DMS53 treated with DMSO at 0.1 percent for 48 hours (cell line): Measurements from ENCODE around the gene COX15.
"Not testable (repeated sequence)": the region's sequence is repeated elsewhere in the genome, so short reads cannot be mapped to it uniquely, and the experiment has no call there.

Experiments used
- DNase-seq: peaks from one replicate; lab custom pipeline; 2025; ENCODE audit not compliant: unreplicated experiment; lab: John Stamatoyannopoulos, UW

Gene COX15

DNA sequence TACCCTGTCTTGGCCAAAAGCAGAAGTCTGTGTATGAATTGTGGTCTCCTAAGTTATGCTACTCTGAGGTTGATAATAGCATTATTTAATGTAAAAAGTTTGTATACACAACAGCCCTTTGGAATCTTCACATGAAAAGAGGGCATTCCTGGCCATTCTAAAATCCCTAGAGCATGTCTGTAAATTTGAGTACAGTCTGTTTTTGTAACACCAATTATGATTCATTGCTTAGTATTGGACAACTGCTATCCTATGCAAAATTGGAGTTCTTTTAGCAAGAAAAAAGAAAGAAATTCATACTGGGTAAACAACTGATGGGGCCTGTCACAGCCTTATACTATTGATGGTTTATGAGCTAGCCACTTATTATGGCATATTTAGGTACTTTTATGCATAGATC, 10.3 kb upstream of the COX15 start:
- DNase-seq = no peak

DNA sequence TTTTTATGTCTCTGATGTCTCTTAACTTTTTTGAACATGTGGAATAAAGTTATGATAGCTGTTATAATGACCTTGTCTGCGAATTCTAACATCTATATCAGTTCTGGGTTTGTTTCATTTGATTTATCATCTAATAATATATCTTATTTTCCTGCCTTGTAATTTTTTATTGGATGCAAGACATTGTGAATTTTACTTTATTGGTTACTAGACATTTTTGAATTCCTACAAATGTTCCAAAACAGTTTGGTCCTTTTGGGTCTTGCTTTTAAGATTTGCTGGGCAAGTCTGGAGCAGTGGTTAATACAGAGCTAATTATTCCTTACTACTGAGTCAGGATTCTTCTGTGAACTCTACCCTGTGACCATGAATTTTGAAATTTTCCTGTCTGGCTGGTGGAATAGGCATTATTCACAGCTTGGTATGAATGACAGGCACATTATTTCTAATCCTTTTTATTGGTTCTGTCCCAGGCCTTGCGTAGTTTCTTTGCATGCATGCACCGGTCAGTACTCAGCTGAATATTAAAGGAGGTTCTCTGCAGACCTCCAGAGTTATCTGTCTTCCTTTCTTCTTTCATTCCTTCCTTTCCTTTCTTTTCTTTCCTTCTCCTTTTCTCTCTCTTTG, 9.1 kb upstream of the COX15 start:
- DNase-seq = no peak

DNA sequence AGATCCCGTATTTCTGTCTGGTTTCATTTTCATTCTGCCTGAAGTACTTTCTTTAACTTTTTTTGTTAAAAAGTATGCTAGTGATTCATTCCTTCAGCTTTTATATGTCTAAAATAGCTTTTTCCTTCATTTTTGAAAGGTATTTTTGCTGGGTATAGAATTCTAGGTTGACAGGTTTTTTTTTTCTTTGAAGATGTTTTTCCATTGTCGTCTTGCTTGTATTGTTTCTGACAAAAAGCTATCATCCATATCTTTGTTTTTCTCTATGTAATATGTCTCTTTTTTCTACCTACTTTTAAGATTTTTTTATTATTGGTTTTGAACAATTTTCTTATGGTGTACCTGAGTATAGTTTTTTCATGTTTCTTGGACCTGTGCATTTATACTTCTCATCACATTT, 8.3 kb upstream of the COX15 start:
- DNase-seq = no peak

DNA sequence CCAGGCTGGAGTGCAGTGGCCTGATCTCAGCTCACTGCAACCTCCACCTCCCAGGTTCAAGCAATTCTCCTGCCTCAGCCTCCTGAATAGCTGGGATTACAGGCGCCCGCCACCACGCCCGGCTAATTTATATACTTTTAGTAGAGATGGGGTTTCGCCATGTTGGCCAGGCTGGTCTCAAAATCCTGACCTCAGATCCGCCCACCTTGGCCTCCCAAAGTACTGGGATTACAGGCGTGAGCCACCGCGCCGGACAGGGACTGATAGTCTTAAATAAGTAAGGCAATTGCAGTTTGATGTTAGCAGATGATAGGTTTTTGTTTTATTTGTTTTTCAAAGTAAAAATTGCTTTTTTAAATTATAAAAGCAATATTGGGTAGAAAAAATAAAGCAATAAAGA, 2.2 kb upstream of the COX15 start:
- not testable (repeated sequence) for DNase-seq

DNA sequence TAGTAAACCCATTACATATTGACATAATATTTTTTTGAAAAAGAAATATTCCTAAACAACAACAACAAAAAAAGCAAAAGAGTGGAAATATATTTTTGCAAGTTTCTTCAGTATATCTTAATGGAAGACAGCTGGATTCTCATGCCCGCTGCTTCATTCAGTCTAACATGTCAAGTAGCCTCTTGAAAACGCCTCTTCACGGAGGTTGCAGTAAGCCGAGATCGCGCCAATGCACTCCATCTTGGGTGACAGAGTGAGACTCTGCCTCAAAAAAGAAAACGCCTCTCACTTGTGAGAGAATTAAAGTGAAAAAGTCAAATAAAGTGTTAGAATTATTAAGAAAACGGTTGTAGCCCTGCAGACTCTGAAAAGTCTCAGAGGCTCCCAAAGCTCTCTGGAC, 1.4 kb upstream of the COX15 start:
- DNase-seq = no peak

DNA sequence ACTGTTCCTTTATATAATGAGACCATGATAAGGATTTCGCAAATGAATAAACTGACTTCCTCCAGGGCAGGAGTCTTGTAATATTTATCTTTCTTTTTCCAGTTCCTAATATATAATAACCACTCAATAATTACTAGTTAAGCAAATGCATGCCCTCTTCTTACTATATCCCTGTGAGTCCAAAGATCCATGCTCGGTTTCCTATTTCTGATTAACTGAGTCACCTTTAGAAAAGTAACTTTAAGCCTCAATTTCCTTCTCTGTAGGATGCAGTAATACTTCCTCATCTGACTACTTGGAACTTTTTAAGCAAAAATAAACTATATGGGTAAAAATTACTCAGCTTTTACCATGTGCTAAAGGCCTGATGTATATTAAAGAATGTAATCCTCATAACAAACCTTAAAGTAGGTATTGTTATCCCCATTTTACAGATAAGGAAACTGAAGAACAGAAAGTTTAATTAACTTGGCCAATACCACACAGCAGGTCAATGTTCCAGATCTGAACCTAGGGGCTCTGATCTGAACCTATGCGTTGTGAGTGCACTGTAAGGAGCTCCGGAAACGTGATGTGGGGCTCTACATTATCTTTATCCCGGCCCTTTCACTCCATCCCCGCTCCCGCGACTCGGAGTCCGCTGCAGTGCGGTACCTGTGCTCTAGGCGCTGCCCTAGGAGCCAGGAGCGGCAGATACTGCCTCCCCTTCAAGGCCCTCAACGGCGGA, 458 bp downstream of the COX15 start:
- no peak for DNase-seq

DNA sequence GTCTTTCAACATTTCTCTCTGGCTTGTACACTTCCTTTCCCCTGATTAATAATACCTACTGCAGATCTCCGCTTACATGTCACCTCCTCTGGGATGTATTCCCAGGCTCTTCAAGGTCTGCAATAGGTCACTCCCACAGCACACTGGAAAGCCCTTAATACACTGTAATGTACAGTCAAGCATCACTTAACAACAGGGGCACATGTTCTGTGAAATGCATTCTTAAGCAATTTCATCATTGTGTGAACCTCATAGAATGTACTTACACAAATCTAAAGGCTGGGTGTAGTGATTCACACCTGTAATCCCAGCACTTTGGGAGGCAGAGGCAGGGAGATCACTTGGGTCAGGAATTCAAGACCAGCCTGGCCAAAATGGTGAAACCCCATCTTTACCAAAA, 1.9 kb downstream of the COX15 start:
- DNase-seq = no peak

DNA sequence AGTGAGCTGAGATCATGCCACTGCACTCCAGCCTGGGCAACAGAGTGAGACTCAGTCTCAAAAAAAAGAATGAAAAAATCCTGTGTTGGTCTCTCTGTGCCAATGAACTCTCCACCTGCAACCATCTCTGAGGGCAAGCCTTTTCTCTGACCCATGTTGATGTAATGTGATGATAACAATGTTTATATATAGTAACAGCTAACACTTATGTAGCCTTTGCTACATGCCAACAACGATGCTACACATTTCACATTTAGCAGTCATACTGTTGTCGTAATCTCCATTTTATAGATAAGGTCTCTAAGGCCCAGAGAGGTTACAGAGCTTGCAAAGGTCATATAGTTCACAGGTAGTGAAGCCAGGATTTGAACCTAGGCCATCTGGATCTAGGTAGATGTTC, 11.5 kb downstream of the COX15 start:
- DNase-seq = no peak

DNA sequence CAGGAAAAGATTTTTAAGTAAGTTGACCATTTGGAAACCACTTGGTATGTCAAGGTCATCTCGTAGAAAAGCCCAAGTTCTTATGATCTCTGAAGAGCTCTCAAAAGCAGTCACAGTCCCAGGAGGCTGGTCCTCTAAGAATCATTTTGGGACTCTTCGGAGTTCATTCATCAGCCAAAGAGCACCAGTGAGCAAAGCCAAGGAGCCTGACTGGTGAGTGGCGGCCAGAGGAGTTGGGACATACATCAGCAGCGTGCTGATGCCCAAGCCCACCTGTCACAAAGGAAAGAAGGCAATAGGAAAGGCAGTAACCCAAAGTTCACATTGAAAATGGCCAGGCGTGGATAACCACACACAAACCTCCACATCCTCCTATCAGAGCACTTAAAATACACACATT, 17.5 kb downstream of the COX15 start:
- DNase-seq = no peak

DNA sequence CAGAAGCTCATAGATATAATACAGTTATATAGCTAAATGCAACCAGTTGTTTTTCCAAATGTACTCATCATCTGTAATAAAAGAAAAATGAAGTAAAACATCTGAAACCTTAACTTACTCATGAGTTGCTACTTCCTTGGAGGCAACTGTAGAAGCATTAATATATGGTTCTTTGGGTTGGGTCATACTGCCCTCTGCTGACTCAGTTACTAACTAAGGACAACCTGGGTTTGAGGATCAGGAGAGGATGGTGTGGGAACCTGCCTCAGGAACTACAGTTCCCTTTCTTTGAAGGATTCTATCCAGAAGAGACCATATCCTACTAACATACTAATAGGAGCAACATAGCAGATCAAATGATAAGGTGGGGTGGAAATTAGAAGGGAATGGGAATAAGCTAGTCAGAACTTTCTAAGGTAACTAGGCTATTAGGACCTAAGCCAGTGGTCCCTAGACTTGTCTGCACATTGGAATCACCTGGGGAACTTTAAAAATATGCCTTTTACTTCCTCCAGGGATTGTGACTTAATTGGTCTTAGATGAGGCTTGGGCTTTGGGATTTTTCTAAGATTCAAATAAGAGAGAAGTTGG, 20.7 kb downstream of the COX15 start:
- DNase-seq = peak; percentile 45

DNA sequence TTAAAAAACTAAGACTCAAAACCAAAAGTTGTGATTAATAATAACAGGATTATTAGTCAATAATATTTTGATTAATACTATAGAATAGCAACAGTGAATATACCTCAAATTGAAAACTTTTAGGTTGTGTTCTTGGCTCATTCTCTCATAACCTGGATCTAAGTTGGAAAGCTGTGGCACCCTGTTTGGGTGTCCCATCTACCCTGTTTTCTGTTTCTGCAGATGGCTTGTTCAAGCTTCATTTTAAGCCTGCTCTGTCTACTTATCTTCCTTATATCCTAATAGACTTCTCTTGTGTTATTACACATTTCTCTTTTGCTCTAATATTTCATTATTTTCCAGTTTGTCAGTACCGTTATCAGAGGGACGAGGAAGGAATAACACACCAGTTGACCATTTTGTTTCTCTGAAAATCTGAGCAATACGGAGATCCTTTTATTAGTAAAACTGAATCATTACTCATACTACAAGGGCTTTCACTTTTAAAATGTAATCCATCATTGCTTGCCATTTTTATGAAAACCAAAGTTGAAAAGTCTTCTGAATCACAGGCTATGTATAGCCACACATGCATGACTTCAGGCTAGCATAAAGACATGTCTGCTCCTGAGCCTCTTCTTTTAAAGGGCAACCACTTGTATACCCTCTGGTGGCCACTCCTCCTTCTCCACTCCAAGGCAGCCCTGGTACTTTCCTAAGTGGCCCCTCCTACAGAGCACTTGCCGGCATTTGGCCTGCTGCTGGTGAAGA, 22.3 kb downstream of the COX15 start:
- no peak for DNase-seq

DNA sequence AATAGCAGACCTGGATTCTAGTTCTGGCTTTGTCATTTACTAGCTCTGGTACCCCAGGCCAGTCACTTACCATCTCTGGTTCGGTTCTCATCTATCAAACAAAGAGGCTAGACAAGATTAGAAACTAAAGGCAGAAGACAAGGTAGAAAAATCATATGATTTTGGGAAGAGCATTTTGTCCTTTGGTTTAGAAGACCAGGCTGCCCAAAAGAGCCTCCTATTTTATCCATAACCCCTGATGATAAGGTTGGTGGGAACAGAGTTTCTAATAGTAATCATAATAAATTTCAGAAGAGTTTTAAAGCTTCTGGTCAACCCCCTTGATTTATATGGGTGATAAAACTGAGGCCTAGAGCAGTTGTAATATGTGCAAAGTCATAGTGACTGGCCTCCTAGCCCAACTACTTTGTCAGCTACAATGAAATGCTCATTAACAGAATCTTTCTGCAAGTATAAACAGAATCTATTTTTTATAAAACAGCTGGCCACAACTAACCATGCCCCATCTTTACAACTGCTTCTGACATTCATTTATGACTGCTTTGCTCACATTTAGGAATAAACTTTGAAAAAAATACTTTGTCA, 23.4 kb downstream of the COX15 start:
- DNase-seq = no peak

DNA sequence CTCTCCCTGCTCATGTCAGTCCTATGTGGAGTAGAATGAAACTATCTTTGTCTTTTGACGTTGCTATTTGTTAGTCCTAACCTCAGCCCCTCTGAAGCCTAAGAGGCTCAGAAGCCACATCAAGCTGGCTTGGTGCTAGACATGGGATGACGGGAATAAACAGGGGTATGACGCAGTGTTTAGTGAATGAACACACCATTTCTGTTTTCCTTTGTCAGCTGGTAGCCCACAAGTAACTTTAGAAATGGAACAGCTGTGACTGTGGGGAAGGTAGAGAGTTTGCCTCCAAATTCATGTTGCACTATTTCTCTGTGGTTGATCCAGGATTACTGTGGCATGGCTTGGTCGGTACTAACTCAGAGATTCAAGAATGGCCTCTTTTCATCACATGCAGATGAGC, 31.3 kb downstream of the COX15 start:
- DNase-seq = no peak

DNA sequence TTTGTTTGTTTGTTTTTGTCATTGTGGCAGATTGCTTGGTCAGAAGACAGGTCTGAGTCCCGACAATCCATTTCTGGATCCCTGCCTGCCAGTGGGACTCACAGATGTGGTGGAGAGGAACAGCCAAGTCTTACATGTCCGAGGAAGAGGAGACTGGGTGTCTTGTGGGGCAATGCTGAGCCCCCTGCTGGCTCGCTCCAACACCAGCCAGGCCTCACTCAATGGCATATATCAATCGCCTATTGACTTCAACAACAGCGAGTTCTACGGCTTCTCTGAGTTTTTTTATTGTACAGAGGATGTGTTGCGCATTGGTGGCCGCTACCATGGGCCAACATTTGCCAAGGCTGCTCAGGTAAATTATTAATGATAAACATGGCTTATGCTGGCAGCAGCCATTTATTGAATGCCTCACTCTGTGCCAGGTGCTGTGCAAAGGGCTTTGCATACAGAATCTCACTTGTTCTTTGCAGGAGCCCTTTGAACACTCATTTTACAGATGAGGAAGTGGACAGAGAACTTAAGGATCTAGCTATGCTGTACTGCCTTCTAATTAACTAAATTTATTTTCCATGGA, 33.3 kb downstream of the COX15 start:
- no peak for DNase-seq

DNA sequence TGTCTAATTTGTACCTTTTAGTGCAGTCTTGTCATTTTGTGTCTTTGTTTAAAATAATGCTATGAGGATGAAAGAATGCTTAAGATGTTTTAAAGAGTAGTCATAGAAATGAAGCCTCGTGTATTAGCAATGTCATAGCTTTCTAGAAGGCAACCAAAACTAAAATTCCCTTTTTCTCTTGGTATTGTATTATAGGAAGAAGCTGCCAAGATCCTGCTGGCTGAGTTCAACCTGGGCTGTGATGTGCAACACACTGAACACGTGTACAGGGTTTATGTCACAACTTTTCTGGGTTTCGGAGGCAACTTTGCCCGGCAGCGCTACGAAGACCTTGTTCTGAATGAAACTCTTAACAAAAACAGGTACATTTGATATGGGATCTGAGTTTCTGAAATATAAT, 36.2 kb downstream of the COX15 start:
- no peak for DNase-seq

DNA sequence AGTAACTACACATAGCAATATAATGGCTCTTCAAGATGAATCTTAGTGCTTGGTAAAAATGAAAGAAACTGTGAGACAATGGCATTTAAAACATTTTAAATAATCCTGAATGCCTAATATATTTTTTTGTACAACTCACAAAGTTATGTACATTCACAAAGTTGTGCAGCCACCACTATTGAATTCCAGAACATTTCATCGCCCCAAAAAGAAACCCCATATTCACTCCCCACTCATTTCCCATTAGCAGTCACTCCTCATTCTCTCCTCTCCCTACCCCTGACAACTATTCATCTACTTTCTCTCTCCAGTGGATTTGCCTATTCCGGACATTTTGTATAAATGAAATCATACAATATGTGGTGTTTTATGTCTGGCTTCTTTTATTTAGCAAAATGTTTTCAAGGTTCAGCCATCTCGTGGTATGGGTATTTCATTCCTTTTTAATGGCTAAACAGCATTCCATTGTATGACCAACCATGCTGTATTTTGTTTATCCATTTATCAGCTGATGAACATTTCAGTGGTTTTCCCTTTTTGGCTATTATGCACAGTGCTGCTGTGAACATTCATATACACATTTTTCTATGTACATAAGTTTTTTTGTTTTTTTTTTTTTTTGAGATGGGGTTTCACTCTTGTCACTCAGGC, 37.9 kb downstream of the COX15 start:
- DNase-seq = no peak

DNA sequence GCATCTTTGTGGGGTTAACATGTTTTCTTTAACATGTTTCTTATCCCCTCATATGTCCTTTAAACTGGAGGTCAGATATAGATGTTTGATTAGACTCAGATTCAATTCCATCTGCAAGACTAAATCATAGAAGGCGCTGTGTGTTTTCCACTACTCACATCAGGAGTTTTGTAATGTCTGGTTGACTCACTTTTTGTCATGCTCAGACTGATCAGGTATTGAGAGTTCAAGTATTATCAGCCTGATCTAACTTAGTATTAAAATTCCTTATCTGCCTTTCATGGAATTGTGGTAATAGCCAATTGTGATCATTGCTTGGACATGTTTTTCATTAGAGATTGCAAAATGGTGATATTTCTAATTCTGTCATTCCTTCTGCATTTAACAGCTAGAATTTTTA, 42.5 kb downstream of the COX15 start:
- no peak for DNase-seq

DNA sequence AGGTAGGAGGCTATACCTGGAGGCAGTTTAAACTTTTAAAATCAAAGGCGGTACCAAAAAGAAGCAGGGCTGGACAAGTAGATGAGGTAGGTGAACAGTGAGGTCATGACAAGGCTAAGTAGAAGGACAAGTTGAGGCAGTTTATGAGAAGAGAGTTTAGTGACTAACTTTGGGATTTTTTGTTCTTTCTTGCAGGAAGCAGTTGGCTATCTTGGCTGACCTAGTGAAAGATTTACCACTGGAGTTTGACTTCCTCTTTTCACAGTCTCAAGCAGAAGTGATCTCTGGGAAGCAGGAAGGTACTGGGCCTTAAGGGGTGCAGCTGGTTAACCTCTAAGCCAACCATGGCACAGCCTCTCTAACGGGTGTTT, 46.3 kb downstream of the COX15 start:
- no peak for DNase-seq

DNA sequence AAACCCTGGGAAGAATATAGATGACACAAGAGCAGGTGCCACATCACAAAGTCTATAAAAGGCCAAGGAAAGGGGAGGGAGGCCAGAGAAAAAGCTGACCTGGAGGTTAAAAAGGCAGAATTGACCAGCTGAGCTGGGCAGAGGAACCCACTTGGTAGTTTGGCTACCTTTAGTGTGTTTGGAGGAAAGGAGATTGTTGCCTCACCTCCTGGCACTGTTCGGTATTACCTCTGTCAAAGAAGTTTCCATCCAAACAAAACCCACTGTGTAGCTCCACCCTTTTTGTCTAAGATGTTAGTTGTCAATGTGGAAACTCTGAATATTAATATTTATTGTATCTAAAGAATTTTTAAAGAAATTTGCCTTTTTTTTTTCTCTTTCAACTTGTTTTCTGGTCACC, 49.2 kb downstream of the COX15 start:
- DNase-seq = no peak
